ENCODE data around the gene GFER. TPM values are rescaled to one million over a fixed set of nuclear protein-coding genes. Genes with fewer than 3 reads are reported as not detected.

The GFER gene
- total and polyA plus RNA-seq, 2 of the 8 experiments (the other 6 are each of a cell fraction or from before 2014, with no cell fraction given), result 17.7 to 37.9 TPM

DNA sequence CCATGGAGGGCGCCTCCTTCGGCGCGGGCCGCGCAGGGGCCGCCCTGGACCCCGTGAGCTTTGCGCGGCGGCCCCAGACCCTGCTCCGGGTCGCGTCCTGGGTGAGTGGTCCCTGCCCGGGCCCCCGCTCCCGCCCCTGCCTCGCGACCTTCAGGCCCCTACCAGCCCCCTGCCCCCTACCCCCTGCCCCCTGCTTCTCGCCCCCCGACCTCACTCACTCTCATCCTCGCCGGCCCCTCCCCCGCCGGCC lies 6.0 kb downstream of the GFER start (continued):
- TF ChIP-seq, protein P1, sequence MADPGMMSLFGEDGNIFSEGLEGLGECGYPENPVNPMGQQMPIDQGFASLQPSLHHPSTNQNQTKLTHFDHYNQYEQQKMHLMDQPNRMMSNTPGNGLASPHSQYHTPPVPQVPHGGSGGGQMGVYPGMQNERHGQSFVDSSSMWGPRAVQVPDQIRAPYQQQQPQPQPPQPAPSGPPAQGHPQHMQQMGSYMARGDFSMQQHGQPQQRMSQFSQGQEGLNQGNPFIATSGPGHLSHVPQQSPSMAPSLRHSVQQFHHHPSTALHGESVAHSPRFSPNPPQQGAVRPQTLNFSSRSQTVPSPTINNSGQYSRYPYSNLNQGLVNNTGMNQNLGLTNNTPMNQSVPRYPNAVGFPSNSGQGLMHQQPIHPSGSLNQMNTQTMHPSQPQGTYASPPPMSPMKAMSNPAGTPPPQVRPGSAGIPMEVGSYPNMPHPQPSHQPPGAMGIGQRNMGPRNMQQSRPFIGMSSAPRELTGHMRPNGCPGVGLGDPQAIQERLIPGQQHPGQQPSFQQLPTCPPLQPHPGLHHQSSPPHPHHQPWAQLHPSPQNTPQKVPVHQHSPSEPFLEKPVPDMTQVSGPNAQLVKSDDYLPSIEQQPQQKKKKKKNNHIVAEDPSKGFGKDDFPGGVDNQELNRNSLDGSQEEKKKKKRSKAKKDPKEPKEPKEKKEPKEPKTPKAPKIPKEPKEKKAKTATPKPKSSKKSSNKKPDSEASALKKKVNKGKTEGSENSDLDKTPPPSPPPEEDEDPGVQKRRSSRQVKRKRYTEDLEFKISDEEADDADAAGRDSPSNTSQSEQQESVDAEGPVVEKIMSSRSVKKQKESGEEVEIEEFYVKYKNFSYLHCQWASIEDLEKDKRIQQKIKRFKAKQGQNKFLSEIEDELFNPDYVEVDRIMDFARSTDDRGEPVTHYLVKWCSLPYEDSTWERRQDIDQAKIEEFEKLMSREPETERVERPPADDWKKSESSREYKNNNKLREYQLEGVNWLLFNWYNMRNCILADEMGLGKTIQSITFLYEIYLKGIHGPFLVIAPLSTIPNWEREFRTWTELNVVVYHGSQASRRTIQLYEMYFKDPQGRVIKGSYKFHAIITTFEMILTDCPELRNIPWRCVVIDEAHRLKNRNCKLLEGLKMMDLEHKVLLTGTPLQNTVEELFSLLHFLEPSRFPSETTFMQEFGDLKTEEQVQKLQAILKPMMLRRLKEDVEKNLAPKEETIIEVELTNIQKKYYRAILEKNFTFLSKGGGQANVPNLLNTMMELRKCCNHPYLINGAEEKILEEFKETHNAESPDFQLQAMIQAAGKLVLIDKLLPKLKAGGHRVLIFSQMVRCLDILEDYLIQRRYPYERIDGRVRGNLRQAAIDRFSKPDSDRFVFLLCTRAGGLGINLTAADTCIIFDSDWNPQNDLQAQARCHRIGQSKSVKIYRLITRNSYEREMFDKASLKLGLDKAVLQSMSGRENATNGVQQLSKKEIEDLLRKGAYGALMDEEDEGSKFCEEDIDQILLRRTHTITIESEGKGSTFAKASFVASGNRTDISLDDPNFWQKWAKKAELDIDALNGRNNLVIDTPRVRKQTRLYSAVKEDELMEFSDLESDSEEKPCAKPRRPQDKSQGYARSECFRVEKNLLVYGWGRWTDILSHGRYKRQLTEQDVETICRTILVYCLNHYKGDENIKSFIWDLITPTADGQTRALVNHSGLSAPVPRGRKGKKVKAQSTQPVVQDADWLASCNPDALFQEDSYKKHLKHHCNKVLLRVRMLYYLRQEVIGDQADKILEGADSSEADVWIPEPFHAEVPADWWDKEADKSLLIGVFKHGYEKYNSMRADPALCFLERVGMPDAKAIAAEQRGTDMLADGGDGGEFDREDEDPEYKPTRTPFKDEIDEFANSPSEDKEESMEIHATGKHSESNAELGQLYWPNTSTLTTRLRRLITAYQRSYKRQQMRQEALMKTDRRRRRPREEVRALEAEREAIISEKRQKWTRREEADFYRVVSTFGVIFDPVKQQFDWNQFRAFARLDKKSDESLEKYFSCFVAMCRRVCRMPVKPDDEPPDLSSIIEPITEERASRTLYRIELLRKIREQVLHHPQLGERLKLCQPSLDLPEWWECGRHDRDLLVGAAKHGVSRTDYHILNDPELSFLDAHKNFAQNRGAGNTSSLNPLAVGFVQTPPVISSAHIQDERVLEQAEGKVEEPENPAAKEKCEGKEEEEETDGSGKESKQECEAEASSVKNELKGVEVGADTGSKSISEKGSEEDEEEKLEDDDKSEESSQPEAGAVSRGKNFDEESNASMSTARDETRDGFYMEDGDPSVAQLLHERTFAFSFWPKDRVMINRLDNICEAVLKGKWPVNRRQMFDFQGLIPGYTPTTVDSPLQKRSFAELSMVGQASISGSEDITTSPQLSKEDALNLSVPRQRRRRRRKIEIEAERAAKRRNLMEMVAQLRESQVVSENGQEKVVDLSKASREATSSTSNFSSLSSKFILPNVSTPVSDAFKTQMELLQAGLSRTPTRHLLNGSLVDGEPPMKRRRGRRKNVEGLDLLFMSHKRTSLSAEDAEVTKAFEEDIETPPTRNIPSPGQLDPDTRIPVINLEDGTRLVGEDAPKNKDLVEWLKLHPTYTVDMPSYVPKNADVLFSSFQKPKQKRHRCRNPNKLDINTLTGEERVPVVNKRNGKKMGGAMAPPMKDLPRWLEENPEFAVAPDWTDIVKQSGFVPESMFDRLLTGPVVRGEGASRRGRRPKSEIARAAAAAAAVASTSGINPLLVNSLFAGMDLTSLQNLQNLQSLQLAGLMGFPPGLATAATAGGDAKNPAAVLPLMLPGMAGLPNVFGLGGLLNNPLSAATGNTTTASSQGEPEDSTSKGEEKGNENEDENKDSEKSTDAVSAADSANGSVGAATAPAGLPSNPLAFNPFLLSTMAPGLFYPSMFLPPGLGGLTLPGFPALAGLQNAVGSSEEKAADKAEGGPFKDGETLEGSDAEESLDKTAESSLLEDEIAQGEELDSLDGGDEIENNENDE (IDR thresholded peaks at IDR 0.05; ENCODE audit: insufficient replicate concordance, low read length), result no peak
- TF ChIP-seq SUZ12 (IDR thresholded peaks at IDR 0.05; ENCODE audit: low read length) (no peak), SP2 (IDR thresholded peaks at IDR 0.05; ENCODE audit: low read length) (no peak), SP4 (IDR thresholded peaks at IDR 0.05; ENCODE audit: low read length) (no peak)
